OCI-LY7 (cell line): ENCODE measurements around the gene ABI2. TPM values are rescaled to one million over a fixed set of nuclear protein-coding genes. Genes with fewer than 3 reads are reported as not detected.
"Not testable (repeated sequence)": the region's sequence is repeated elsewhere in the genome, so short reads cannot be mapped to it uniquely, and the experiment has no call there.

Experiments used
- BruUV-seq: library from RNA; stranded (reverse); fragments of 400-500 nt; replicated peaks from 2 replicates; lab custom pipeline; 2021; lab: Mats Ljungman, UMichigan
- CTCF ChIA-PET: fragments of 300-600 bp; sonication (Branson Sonifier 250); formaldehyde crosslinking; loops from one replicate; lab custom pipeline; 2022; ENCODE audit warnings: antibody characterized with exemption; ENCODE audit not compliant: unreplicated experiment; lab: Charles Lee
- POLR2A ChIA-PET: fragments of 300-600 bp; sonication (Branson Sonifier 250); formaldehyde crosslinking; loops from one replicate; lab custom pipeline; 2022; ENCODE audit warnings: antibody characterized with exemption; lab: Charles Lee
- DNase-seq: peaks from one replicate; pipeline ENCODE4 v3.0.0-alpha.2; 2015; ENCODE audit warnings: low spot score
- H2AFZ ChIP-seq: fragments of 200-600 bp; sonication (generic), shearing (Covaris generic); 2 replicates; pipeline ENCODE4 v1.6.1; 2014; ENCODE audit warnings: mild to moderate bottlenecking, antibody characterized with exemption, low read length, moderate library complexity
- H3K27ac ChIP-seq: fragments of 200-600 bp; sonication (generic); 2 replicates; pipeline ENCODE4 v1.5.1; 2014; ENCODE audit warnings: mixed run types, low read depth, mild to moderate bottlenecking, moderate library complexity, low read length, inconsistent platforms; ENCODE audit not compliant: poor library complexity, severe bottlenecking
- H3K36me3 ChIP-seq: fragments of 200-600 bp; sonication (generic); 2 replicates; pipeline ENCODE4 v1.6.1; 2014; ENCODE audit warnings: mild to moderate bottlenecking, antibody characterized with exemption, low read length, moderate library complexity, mixed read lengths; ENCODE audit not compliant: insufficient read depth
- H3K4me1 ChIP-seq: fragments of 200-600 bp; sonication (generic); 2 replicates; pipeline ENCODE4 v1.5.1; 2014; ENCODE audit warnings: mild to moderate bottlenecking, low read length; ENCODE audit not compliant: insufficient read depth, poor library complexity, severe bottlenecking
- H3K4me2 ChIP-seq: fragments of 200-600 bp; sonication (generic); 2 replicates; pipeline ENCODE4 v1.6.1; 2014; ENCODE audit warnings: mild to moderate bottlenecking, low read length
- H3K4me3 ChIP-seq: fragments of 200-600 bp; sonication (generic); 2 replicates; pipeline ENCODE4 v1.5.1; 2014; ENCODE audit warnings: mild to moderate bottlenecking, low read depth, low read length; ENCODE audit not compliant: poor library complexity, severe bottlenecking
- H3K79me2 ChIP-seq: fragments of 200-600 bp; sonication (generic); 2 replicates; pipeline ENCODE4 v1.6.1; 2016; ENCODE audit warnings: low read depth, mild to moderate bottlenecking, low read length, moderate library complexity, mixed read lengths; ENCODE audit not compliant: insufficient read depth
- H3K9me2 ChIP-seq: fragments of 200-600 bp; sonication (generic); 2 replicates; pipeline ENCODE4 v1.6.1; 2016; ENCODE audit warnings: mild to moderate bottlenecking, low read length, mixed read lengths; ENCODE audit not compliant: insufficient read depth
- H3K9me3 ChIP-seq: fragments of 200-600 bp; sonication (generic); 2 replicates; pipeline ENCODE4 v1.6.1; 2014; ENCODE audit warnings: mild to moderate bottlenecking, mixed run types, low read length, mixed read lengths
- H4K20me1 ChIP-seq: fragments of 200-600 bp; sonication (generic); 2 replicates; pipeline ENCODE4 v1.6.1; 2014; ENCODE audit warnings: mild to moderate bottlenecking, antibody characterized with exemption, low read length, moderate library complexity, mixed read lengths; ENCODE audit not compliant: insufficient read depth
- EZH2phosphoT487 ChIP-seq: fragments of 200-600 bp; sonication (generic); IDR thresholded peaks from 2 replicates; pipeline ENCODE4 v1.6.1; 2018; ENCODE audit warnings: low read depth, borderline replicate concordance, mild to moderate bottlenecking, mixed run types, antibody characterized with exemption, low read length, moderate library complexity, mixed read lengths
- intact Hi-C: fragments of 100-400 bp; cut with micrococcal nuclease; formaldehyde crosslinking; loops from one replicate; pipeline ENCODE4 v1.10.0; 2022; ENCODE audit not compliant: unreplicated experiment
- total RNA-seq, 2 experiments: library from RNA; depleted of rRNA in 1 of 2; stranded (reverse); fragments of >200 nt in 1 of 2; shearing (Covaris generic) in 1 of 2; gene quantifications; 2 replicates each; pipeline ENCODE4 v1.2.3, GENCODE V29; 2014 to 2022
- TF ChIP-seq, protein P1 (sequence below): fragments of 200-600 bp; sonication (generic); conservative IDR thresholded peaks from 2 replicates; pipeline ENCODE4 v1.5.1; 2014; ENCODE audit warnings: mild to moderate bottlenecking, antibody characterized with exemption, low read length, moderate library complexity, mixed read lengths

The ABI2 gene
- total RNA-seq, 2 experiments from 2014 or later: 37.9 to 64.6 TPM

DNA sequence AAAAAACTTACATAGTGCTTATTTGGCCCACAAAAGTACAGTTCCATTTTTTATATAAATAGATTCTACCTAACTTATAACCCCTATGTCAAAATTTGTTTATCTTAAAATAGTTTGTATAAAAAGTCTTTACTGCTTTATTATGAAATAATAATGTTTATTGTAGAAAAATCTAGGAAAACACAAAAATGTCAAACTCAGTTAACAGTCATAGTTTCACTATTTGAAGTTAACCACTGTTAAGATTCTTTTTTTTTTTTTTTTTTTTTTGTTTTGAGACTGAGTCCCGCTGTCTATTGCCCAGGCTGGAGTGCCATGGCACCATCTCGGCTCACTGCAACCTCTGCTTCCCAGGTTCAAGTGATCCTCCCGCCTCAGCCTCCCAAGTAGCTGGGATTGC lies 26.5 kb upstream of the ABI2 start:
- Histone ChIP-seq H3K4me3 (no peak overlapping the region), H3K4me2 (no peak overlapping the region), H3K4me1 (no peaks in the 10 kb centered on the region), H3K27ac (no peak overlapping the region), H3K9me3 (no peaks in the 10 kb centered on the region), H3K79me2 (no peaks in the 10 kb centered on the region), H3K36me3 (peaks cover 6% of the 10 kb centered on the region), H3K9me2 (no peaks in the 10 kb centered on the region), H2AFZ (no peak overlapping the region), H4K20me1 (no peaks in the 10 kb centered on the region)
- intact Hi-C loops: no loop called here
- no TSS peak for BruUV-seq
- ChIA-PET CTCF (no interaction called here), POLR2A (interaction anchor here (0.7 kb wide), 2 partner anchors 19 to 223 kb away, joined by 3 to 5 read pairs; no protein-coding TSS in a partner anchor)
- TF ChIP-seq EZH2phosphoT487: no peak
- TF ChIP-seq, protein P1, sequence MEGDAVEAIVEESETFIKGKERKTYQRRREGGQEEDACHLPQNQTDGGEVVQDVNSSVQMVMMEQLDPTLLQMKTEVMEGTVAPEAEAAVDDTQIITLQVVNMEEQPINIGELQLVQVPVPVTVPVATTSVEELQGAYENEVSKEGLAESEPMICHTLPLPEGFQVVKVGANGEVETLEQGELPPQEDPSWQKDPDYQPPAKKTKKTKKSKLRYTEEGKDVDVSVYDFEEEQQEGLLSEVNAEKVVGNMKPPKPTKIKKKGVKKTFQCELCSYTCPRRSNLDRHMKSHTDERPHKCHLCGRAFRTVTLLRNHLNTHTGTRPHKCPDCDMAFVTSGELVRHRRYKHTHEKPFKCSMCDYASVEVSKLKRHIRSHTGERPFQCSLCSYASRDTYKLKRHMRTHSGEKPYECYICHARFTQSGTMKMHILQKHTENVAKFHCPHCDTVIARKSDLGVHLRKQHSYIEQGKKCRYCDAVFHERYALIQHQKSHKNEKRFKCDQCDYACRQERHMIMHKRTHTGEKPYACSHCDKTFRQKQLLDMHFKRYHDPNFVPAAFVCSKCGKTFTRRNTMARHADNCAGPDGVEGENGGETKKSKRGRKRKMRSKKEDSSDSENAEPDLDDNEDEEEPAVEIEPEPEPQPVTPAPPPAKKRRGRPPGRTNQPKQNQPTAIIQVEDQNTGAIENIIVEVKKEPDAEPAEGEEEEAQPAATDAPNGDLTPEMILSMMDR: no peak
- no peak for DNase-seq

DNA sequence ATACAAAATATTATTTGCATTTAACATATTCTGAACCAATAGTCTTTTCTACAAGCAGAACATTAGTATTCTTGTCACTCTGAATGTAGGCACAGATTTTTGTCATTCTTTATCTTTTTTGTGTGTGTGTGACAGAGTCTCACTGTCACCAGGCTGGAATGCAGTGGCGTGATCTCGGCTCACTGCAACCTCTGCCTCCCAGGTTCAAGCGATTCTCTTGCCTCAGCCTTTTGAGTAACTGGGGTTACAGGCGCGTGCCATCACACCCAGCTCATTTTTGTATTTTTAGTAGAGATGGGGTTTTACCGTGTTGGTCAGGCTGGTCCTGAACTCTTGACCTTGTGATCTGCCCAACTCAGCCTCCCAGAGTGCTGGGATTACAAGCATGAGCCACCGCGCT lies 25.6 kb upstream of the ABI2 start:
- CTCF ChIA-PET: not testable (repeated sequence)

DNA sequence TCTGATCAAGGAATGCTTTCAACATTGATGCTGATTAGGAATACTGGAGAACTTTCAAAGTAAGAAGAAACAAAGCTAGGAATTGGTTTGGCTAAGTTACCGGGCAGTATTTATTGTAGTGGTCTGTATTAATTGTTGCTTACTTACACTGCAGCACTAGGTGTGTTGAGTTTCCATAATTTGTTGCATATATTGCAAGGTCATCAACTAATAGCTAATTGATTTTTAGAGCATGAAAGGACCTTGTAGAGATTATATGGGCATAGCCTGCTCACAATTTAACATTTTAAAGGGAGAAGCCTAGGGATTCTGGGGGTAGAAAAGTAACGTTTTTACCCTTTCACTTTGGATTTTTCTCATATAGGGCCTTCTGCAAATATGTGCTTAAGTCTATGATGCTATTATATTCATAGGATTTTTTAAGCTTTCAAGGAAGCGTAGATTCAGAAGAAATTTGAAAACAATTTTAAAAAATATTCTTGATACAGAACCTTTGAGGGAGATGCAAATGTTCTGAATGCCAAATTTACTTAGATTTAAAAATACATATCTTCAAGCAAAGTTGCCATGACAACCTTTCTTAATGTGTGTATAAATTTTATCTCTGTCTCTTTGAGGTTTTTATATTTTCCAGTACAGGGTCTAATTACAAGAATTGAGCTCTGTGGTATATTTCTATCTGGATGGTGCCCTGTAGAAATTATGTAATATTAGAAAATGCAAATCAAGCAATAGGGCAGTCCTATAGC lies 17.3 kb upstream of the ABI2 start:
- H3K27ac ChIP-seq: no peak overlapping the region
- no TSS peak for BruUV-seq
- ChIA-PET POLR2A (interaction anchor here (0.9 to 1.1 kb wide), 3 partner anchors 17 to 108 kb away, joined by 3 to 4 read pairs (median 3); partner anchors contain the start of gene ABI2), CTCF (no interaction called here)
- intact Hi-C loops: no loop called here
- no peaks in the 10 kb centered on the region for H3K79me2 ChIP-seq
- H3K9me2 ChIP-seq: no peaks in the 10 kb centered on the region
- H3K4me3 ChIP-seq: no peak overlapping the region
- no peak overlapping the region for H3K4me2 ChIP-seq
- no peaks in the 10 kb centered on the region for H4K20me1 ChIP-seq
- no peak for DNase-seq
- H3K9me3 ChIP-seq: no peaks in the 10 kb centered on the region
- TF ChIP-seq EZH2phosphoT487: no peak
- TF ChIP-seq, protein P1: no peak
- no peaks in the 10 kb centered on the region for H3K36me3 ChIP-seq
- H2AFZ ChIP-seq: no peak overlapping the region
- H3K4me1 ChIP-seq: no peaks in the 10 kb centered on the region

More for the DNA sequence above, 25.6 kb upstream of the ABI2 start:
- BruUV-seq, H2AFZ ChIP-seq, H3K79me2 ChIP-seq, DNase-seq, H3K4me1 ChIP-seq, H4K20me1 ChIP-seq, H3K4me3 ChIP-seq, intact Hi-C loops, H3K36me3 ChIP-seq, H3K27ac ChIP-seq, H3K9me3 ChIP-seq, H3K4me2 ChIP-seq, H3K9me2 ChIP-seq: not testable (repeated sequence)
- POLR2A ChIA-PET: interaction anchor here (0.6 kb wide), 1 partner anchor 27 kb away, joined by 3 read pairs; no protein-coding TSS in a partner anchor
